OCI-LY1 (cell line): ENCODE data around the gene CHN1.

ENCODE experiments used
- H2AFZ ChIP-seq: fragments of 200-600 bp; sonication (generic), shearing (Covaris generic); 2 replicates; pipeline ENCODE4 v1.6.0; 2014; ENCODE audit warnings: antibody characterized with exemption, mild to moderate bottlenecking, low read length
- H3F3A ChIP-seq: fragments of 200-600 bp; sonication (generic), shearing (Covaris generic); 2 replicates; pipeline ENCODE4 v1.6.0; 2014; ENCODE audit warnings: mild to moderate bottlenecking, antibody characterized with exemption, low read length, moderate library complexity; ENCODE audit not compliant: insufficient read depth
- H3K27ac ChIP-seq: fragments of 200-600 bp; sonication (generic); 2 replicates; pipeline ENCODE4 v1.5.1; 2014; ENCODE audit warnings: low read length, mixed run types, mild to moderate bottlenecking, low read depth; ENCODE audit not compliant: poor library complexity, severe bottlenecking
- H3K27me3 ChIP-seq: fragments of 200-600 bp; sonication (generic); 2 replicates; pipeline ENCODE4 v1.6.0; 2014; ENCODE audit warnings: antibody characterized with exemption, mild to moderate bottlenecking, low read length, moderate library complexity; ENCODE audit not compliant: insufficient read depth
- H3K36me3 ChIP-seq: fragments of 200-600 bp; sonication (generic); 2 replicates; pipeline ENCODE4 v1.6.1; 2014; ENCODE audit warnings: mild to moderate bottlenecking, antibody characterized with exemption, low read length, moderate library complexity, mixed read lengths; ENCODE audit not compliant: insufficient read depth
- H3K4me1 ChIP-seq: fragments of 200-600 bp; sonication (generic); 2 replicates; pipeline ENCODE4 v1.5.1; 2014; ENCODE audit warnings: mild to moderate bottlenecking, low read length, moderate library complexity; ENCODE audit not compliant: insufficient read depth, severe bottlenecking
- H3K4me2 ChIP-seq: fragments of 200-600 bp; sonication (generic), shearing (Covaris generic); 2 replicates; pipeline ENCODE4 v1.6.1; 2014; ENCODE audit warnings: low read length
- H3K4me3 ChIP-seq: fragments of 200-600 bp; sonication (generic); 2 replicates; pipeline ENCODE4 v1.5.1; 2014; ENCODE audit warnings: low read length, low read depth, mild to moderate bottlenecking, mixed read lengths; ENCODE audit not compliant: poor library complexity, severe bottlenecking
- H3K79me2 ChIP-seq: fragments of 200-600 bp; shearing (Covaris generic); 2 replicates; pipeline ENCODE4 v1.6.1; 2016; ENCODE audit warnings: mixed run types, low read length, mixed read lengths; ENCODE audit not compliant: insufficient read depth
- H3K9ac ChIP-seq: fragments of 200-600 bp; sonication (generic), shearing (Covaris generic); 2 replicates; pipeline ENCODE4 v1.6.1; 2014; ENCODE audit warnings: mild to moderate bottlenecking, low read length, mixed read lengths
- H3K9me2 ChIP-seq: fragments of 200-600 bp; sonication (generic), shearing (Covaris generic); 2 replicates; pipeline ENCODE4 v1.6.1; 2014; ENCODE audit warnings: low read depth, mild to moderate bottlenecking, low read length, mixed read lengths
- H3K9me3 ChIP-seq: fragments of 200-600 bp; shearing (Covaris generic); 2 replicates; pipeline ENCODE4 v1.6.1; 2014; ENCODE audit warnings: low read length, mixed read lengths
- H4K20me1 ChIP-seq: fragments of 200-600 bp; sonication (generic), shearing (Covaris generic); 2 replicates; pipeline ENCODE4 v1.6.0; 2016; ENCODE audit warnings: mild to moderate bottlenecking, low read length; ENCODE audit not compliant: insufficient read depth
- EZH2 ChIP-seq: fragments of 200-600 bp; sonication (generic), shearing (Covaris generic); IDR thresholded peaks from 2 replicates; pipeline ENCODE4 v1.8.0; 2017; ENCODE audit warnings: borderline replicate concordance, mixed run types, mild to moderate bottlenecking, antibody characterized with exemption, low read length, moderate library complexity, mixed read lengths
- TF ChIP-seq, protein P1 (sequence below): fragments of 200-600 bp; sonication (generic), shearing (Covaris generic); IDR thresholded peaks from 2 replicates; pipeline ENCODE4 v1.5.1; 2017; ENCODE audit warnings: mild to moderate bottlenecking, antibody characterized with exemption, low read length, moderate library complexity, mixed read lengths

Gene CHN1

DNA sequence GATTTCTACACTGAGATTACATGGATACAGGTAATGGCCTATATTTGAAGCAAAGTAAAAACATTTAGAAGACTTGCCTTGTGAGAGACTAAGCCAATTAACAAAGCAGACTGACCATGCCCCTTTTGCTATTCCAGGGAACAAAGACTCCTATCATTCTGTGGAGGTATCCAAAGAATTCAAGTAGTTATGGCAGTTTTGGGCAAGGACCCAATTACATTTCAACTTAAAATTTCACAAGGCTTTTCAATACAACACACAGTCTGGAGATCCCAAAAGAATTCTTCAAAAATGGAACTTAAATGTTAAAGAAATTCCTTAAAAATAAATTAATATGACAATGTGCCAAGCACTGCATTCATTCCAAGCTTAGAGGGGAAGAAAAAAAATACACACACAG is 131.7 kb downstream of the CHN1 start:
- Histone ChIP-seq H3K9me3 (no peaks in the 10 kb centered on the region), H3F3A (no peaks in the 10 kb centered on the region), H3K9me2 (no peaks in the 10 kb centered on the region), H4K20me1 (no peaks in the 10 kb centered on the region), H2AFZ (no peak overlapping the region), H3K9ac (no peak overlapping the region), H3K4me2 (no peak overlapping the region), H3K79me2 (no peaks in the 10 kb centered on the region), H3K27me3 (no peaks in the 10 kb centered on the region), H3K4me1 (no peaks in the 10 kb centered on the region), H3K27ac (no peak overlapping the region), H3K36me3 (no peaks in the 10 kb centered on the region), H3K4me3 (no peak overlapping the region)
- TF ChIP-seq, protein P1, sequence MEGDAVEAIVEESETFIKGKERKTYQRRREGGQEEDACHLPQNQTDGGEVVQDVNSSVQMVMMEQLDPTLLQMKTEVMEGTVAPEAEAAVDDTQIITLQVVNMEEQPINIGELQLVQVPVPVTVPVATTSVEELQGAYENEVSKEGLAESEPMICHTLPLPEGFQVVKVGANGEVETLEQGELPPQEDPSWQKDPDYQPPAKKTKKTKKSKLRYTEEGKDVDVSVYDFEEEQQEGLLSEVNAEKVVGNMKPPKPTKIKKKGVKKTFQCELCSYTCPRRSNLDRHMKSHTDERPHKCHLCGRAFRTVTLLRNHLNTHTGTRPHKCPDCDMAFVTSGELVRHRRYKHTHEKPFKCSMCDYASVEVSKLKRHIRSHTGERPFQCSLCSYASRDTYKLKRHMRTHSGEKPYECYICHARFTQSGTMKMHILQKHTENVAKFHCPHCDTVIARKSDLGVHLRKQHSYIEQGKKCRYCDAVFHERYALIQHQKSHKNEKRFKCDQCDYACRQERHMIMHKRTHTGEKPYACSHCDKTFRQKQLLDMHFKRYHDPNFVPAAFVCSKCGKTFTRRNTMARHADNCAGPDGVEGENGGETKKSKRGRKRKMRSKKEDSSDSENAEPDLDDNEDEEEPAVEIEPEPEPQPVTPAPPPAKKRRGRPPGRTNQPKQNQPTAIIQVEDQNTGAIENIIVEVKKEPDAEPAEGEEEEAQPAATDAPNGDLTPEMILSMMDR: no peak
- TF ChIP-seq EZH2: no peak

DNA sequence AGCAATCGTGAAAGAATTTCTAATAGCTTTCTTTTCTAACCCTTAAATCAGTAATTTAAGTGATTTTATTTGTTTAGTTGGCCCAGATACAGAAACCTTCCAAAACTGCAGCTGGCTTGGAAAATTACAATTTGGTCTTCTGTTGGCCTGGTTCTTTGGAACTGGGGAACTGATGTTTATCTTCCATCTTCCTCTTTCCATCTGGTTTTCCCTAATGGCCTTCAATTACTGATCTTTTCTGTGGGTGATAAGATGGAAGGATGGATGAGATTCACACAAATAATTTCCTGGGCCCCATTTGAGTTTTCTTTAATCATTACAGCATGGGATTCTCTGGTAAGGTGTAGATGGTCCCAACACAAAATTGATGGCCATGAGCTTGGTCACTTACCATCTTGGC is 134.4 kb downstream of the CHN1 start:
- Histone ChIP-seq H3K36me3 (no peaks in the 10 kb centered on the region), H3K27me3 (no peaks in the 10 kb centered on the region), H3K4me2 (no peak overlapping the region), H3K9me3 (no peaks in the 10 kb centered on the region), H3K79me2 (no peaks in the 10 kb centered on the region), H2AFZ (no peak overlapping the region), H3K9me2 (no peaks in the 10 kb centered on the region), H4K20me1 (no peaks in the 10 kb centered on the region), H3F3A (no peaks in the 10 kb centered on the region), H3K27ac (no peak overlapping the region), H3K4me3 (no peak overlapping the region), H3K4me1 (no peaks in the 10 kb centered on the region), H3K9ac (no peak overlapping the region)
- TF ChIP-seq, protein P1: no peak
- TF ChIP-seq EZH2: no peak

DNA sequence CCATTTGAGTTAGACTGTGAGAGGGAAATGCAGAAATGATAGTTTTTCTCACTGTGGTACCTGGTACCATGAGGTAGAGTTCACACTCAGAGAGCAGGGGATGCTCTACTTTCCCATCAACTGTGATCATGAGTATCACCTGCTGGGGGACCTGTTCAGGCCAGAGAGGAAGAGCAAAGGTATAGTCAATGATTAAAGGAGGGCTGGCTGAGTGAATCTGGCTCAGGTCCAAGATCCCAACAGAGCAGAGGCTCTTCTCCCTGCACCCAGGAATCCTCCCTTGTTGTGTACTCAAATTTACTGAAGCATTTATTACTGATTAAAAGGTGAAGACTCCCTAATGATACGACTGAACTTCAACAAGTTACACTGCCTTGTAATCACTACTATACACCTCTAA is 136.3 kb downstream of the CHN1 start:
- H3K27ac ChIP-seq: no peak overlapping the region
- TF ChIP-seq, protein P1: no peak
- no peak for TF ChIP-seq EZH2
- no peaks in the 10 kb centered on the region for H3K79me2 ChIP-seq
- H2AFZ ChIP-seq: no peak overlapping the region
- no peaks in the 10 kb centered on the region for H3F3A ChIP-seq
- no peaks in the 10 kb centered on the region for H3K9me3 ChIP-seq
- H3K27me3 ChIP-seq: no peaks in the 10 kb centered on the region
- H3K4me3 ChIP-seq: no peak overlapping the region
- H3K36me3 ChIP-seq: no peaks in the 10 kb centered on the region
- no peaks in the 10 kb centered on the region for H3K4me1 ChIP-seq
- no peak overlapping the region for H3K9ac ChIP-seq
- H3K4me2 ChIP-seq: no peak overlapping the region
- H3K9me2 ChIP-seq: no peaks in the 10 kb centered on the region
- no peaks in the 10 kb centered on the region for H4K20me1 ChIP-seq
